GM18502 (cell line): ENCODE results near the gene CCDC39.

Experiments
- ATAC-seq: cut with Tn5 transposase; IDR thresholded peaks from one replicate; pipeline ENCODE4 v1.9.1; 2021; ENCODE audit warnings: mild to moderate bottlenecking; ENCODE audit not compliant: unreplicated experiment, poor library complexity

Gene CCDC39

DNA sequence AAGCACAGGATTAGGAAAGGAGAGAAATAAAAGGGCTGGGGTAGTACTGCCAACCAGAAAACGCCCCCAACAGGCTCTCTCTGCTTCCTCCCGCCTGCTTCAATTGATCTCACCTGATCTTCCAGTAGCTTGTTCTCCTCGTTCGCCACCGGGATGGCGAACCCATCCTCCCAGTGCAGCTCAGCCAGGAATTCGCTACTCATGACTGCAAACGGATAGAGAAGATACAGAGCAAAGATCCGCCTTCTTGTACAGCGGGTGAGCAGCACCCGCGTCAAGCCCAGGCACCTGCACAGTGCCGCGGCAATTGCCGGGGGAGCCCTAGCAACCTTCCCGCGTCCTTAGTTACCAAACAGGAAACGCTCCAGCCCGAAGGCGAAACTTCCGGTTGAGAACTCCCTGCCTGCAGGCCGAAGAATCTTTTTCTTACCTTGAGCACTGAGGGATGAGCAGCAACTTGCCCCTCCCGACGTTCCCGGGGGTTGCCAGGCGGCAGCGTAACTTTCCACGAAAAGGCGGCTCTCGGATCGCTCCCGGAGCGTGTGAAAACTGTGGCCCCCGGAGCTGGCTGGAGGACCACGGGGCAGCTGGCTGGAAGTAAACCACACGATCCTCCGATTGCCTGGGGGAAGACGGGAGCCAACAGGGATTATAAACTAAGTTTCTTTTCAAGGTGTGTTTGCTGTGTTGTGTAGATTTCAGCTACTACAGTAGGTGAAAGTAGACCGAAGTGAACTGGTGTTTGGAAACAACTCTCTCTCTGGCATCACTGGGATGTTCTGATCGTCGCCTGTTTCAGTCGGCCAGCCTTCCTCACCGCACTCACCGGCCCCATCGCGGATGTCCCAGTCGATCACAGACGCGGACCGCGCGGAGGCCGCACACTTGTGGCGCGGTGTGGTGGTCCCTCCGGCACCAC lies at the start of gene CCDC39:
Gene CCDC39 (minus strand): TSS at position 312 of the 919 bp plus-strand sequence. CDS start 109 bp downstream, at position 203.
- peak; percentile 95 for ATAC-seq

DNA sequence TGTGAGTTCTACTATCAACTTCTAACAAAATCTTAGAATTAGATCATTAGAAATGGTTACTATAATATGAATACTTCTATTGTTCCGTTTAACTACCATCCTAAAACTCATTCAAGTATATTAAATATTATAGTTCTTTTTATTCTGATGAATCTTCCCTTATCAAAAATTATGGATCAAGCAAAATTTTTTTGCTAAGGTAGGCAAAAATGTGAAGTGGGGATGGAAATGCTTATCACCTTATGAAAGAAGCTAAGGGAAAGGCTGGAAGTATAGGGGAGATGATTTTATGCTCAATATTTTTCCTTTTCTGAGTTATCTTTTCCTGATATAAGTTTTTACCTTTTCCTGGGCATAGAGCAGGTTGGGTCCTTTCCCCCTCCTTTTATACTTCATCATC lies 40.7 kb upstream of the CCDC39 start:
- ATAC-seq, result no peak

DNA sequence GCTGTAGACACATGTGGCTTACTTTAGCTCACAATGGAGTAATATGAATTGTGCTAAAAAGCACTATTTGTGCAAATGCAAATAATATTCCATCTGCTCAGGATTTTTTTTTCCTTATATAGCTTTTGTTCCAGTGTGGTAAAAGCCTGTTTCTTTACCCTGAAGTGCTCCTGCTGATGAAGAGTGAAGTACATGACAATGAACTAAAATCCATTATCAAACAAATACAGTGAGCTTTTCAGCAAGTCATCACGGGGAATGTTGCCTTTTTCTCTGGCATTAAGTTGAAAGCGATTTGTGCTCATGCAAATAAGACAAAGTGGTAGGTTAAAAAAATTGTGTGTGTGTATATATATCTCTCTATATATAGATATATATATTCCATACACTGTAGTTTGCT lies 28.6 kb upstream of the CCDC39 start:
- ATAC-seq, result no peak

DNA sequence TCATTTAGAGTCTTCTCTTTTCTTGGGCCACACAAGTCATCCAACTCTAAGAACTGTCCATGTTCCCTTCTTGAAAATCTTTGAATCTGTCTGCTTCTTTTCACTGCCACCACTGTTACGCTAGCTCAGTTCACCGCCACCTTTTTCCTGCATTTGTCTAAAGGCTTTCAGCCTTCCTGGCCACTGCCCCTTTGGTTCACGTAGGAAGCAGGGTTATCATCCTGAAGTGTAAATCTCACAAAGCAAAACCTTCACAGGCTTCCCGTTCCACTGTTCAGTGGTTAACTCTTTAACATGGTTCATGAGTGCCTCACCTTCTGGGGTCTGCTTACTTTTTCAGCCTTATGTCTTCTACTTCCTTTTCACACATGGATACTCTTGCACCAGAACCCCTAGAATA lies 26.3 kb upstream of the CCDC39 start:
- ATAC-seq, result no peak

DNA sequence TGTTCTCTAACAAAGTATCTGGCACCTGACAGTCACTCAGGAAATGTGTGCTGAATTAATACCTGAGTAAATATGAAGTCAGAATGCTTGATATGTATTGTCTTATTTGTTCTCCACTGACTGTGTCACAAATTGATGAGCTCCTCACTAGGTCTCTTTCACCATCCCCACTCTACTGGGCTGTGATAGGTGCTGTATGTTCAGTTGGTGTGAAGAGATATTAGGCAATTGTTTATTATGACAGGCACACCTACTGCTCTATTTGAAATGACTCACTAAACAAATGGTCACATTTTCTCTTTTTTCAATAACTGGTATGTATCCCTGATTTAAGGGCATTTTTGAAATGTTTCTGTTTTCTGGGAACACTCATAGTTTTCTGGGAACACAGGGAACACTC lies 25.2 kb upstream of the CCDC39 start:
- ATAC-seq, result no peak

DNA sequence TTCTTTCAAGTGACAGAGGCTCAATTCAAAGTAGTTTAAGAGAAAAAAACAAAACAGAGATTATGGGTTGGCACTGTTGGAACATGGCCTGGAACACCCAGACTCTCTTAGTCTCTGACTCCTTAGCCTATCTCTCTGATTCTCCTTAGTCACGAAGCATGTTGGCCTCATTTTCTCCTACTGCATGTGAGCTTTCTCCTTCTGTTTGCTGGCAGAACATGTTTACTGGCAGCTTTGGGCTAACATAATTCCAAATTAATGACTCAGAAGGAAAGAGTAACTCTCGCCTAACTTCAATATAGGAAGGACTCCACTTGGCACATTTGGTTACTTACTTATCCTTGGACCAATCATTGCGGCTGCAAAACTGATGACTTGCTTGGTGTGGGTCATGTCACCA lies 21.7 kb upstream of the CCDC39 start:
- no peak for ATAC-seq

DNA sequence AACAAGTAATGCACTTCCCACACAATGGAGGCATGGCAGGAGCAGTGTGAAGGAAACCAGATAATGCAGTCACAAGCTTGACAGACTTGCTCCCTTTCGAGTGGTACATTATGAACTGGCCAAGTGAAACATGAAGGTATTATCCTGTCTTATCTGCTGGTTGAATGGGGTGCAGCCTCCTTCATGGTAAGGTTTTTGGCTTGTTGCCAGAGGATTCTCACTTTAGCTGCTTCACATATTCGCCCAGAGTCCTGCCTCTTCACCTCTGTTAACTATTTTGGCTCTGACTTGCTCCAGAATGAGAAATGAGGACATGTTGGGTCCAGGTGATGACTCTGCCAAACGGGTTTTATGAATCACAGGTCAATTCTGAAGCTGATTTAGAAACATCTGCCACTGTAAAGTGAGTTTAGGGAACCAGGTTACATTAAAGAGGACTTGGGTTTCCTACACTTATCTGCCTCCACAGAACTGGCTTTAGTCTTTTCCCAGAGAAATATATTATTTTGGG lies 19.5 kb upstream of the CCDC39 start:
- no peak for ATAC-seq

DNA sequence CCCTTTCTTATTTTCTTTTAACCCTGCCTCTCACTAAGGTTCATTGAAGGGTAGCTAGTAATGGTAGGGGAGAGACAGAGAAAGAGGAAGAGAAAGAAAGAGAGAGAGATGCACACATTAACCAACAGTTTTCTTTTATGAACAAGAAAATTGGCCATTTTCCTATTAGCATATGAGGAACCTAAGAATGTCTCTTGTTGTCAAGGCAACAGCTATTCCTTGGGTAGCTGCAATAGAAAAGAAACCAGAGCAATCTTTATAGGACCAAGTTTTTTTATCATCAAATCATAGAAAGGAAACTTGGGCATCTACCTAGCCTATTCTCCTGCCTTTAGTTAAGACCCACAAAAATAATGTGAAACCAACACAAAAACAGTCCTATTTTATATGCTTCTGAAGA lies 15.0 kb upstream of the CCDC39 start:
- ATAC-seq, result no peak

DNA sequence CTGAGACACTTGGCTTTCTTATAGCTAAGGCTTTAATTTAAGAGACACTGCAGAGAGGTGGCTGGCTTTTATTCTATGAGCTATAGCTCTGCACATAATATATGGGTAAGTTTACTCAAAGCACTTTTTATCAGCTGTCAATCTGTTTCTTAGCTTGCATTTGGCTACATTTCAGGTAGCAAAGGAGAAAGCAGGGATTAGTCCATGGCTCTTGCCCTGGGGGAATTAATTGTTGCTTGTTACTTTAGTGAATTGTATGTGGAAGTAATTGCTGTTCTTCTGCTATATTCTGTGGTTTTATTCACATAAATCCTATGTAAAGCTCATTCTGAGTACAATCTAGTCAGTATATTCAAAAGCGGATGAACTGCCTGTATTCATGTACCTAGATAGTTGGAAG lies 14.4 kb upstream of the CCDC39 start:
- no peak for ATAC-seq

DNA sequence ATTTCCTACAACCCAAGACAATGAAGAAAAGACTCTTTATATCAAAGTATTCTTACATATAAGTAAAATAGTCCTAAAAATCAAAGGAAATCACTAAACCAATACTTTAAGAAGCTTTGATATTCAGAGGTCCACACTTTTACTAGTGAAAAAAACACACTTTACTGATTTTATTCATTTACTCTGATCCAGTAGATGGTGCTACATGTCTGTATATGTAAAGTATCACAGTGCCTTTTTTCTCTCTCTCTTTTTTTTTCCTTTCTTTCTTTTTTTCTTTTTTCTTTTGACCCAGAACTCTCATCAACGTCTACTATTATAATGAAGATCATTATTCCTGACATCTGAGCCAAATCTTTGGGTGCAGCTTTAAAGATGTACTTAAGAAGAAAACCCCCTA lies 10.8 kb upstream of the CCDC39 start:
- no peak for ATAC-seq

DNA sequence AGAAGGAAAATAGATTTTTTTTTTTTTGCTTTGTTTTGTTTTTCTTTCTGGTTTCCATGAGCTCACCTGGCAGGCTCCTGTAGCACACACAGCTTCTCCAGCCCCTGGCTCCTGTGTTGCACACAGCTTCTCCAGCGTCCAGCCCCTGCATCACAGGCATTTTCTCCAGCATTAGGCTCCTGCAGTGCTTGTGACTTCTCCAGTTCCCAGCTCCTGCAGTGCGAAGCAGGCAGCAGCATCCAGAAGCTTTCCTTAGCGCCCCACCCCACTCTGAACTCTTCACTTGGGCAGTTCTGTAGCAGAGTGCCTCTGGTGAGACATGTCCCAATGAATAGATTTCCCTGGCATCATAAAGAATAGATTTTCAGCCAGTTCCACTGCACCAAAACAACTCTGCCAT lies 5.5 kb upstream of the CCDC39 start:
- ATAC-seq, result no peak

DNA sequence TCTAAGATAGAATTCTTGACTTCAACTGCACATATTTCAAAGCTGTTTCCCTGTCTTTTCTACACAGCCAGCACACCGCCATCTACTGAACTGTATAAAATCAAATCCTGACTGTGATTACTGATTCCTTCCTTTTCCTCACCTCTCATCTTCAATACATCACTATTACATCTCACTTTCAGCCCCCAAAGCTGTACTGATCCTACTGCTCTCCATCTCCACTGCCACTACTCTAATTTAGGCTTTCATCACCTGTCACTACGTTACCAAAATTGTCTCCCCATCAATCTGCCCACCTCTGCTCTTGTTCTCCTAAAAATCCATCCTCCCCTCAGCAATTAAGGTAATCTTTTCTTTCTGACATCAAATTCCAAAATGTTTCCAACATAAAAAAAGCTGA lies 4.5 kb upstream of the CCDC39 start:
- no peak for ATAC-seq

DNA sequence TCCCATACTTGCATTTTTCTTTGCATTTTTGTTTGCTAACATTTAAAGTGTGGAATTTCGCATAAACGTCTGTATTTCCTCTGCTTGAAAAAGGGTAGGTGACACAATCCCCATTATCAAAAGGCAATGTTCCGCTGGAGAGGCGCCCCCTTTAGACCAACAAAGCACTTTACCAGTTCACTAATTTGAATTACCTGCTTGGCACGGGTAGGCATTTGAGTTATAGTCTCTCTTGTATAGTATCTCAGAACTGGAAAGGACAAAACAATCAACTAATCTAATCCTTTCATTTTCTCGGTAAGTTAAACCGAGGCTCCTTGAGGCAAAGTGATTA lies 775 bp upstream of the CCDC39 start:
- peak; percentile 57 for ATAC-seq

DNA sequence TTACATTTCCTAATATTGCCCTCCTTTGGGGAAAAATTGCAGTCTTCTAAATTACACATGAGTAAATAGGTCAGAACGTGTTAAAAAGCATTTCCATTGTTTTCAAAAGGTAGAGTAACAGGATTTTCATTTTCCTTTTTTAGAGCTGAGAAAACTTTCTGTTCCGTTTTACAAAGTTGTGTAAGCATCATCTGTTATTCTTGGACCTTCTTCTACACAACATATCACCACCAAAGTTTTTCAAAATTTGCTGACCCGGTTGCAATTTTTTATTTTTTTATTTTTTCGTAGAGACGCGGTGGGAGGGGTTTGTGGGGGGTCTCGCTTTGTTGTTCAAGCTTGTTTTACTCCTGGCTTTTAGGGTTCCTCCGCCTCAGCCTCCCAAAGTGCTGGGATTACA lies 1.1 kb downstream of the CCDC39 start:
- ATAC-seq, result peak; percentile 18

DNA sequence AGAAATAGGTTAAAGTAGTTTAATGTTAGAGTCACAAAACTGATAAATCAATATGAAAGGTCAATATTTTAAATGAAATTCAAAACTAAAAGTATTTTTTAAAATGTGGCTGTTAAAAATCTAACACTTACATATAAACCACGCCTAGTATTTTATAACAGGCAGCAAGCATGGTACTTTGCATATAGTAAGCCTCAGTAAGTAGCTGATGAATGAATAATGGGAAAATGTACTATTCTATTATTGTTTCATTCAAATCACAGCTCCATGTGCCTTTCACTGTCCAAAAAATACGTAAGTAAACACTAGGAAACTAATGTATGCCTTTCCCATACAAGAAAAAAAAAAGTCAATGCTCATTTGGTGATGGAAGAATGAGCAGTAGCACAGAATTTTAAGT lies 17.8 kb downstream of the CCDC39 start:
- no peak for ATAC-seq

DNA sequence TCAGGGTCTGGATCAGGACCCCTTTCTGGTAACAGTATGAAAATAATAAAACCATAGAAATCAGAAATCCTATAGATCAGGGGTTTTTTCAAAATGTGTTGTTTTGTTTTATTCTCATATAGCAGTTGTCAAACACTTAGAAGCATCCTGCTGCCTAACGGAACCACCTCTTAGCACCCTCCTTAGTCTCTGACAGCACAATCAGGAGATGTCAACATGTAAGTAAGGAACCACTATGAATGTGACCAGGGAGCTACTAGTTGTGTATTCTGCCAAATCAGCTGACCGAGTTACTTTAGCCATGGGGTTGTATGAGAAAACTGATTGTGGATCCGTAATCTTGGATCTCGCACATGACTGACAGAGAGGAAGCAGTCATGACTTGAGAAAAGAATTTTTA lies 22.2 kb downstream of the CCDC39 start:
- no peak for ATAC-seq

DNA sequence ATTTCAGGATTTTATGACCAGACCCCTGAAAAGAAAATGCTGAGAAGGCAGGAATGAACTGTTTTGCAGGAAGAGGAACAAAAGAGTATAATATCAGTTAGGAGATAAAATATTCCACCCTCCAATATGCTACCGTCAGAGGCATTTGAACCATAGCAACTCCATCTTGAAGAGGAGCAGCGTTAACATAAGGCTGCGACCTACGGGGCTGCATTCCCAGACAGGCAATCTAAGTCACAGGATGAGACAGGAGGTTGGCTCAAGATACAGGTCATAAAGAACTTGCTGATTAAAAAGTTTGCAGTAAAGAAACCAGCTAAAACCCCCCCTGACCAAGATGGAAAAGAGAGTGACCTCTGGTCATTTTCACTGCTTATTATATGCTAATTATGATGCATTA lies 22.9 kb downstream of the CCDC39 start:
- ATAC-seq, result no peak

DNA sequence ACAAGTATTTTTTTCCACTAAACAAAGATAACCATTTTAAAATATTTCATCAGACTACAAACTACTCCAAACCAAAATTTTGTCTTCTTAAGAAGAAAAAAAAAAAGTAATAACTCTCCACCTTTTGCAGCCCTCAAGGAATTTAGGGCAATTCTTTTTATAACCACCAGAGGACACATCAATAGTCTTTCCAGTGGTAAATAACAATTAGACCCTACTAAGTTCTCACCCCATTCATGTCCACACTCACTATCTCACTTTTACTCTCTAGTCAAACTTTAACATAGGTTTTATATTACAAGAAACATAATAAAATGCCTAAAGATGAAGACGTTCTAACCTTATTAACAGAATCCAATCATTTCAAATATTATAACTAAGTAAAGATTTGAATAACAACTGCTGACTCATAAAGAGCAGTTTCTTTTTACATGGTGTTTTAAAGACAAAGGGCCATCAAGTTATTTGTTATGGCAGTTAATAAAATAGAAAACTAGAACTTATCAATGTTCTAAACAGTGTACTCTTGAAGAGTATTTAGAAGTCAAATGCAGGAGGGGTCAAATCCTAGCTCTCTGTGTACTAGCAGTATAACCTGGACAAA lies 33.0 kb downstream of the CCDC39 start:
- ATAC-seq, result peak; percentile 67

DNA sequence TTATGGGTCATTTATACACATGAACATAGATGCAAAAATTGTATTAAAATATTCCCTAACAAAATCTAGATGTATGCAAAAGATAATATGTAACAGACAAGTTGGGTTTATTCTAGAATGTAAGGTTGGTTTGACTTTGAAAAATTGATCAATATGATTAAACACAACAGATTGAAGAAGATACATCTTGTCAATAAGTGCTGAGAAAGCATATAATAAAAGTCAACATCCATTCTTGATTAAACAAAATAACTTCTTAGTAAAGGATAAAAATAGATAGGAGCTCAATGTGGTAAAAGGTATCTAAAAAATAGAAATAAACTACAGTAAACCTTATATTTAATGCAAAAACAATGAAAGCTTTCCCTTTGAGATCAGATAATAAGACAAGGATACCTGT lies 38.3 kb downstream of the CCDC39 start:
- no peak for ATAC-seq

DNA sequence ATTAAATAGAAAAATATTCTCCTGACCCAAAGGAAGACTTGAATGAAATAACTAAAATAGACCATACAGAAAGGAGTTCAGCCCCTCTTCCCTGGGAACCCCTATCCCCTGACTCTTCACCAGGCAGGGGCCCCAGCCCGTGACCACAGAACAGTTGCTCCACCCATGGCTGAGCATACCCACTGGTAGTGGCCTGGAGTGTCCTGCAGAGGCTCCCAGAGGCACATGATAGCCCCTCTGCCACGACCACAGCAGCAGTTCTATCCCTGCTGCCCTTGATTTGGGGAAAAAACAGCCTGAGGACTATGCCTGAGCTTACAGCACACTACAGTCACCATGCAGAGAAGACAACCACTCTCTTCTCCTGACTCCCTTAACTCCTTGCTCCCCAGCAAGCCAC lies 45.6 kb downstream of the CCDC39 start:
- no peak for ATAC-seq

DNA sequence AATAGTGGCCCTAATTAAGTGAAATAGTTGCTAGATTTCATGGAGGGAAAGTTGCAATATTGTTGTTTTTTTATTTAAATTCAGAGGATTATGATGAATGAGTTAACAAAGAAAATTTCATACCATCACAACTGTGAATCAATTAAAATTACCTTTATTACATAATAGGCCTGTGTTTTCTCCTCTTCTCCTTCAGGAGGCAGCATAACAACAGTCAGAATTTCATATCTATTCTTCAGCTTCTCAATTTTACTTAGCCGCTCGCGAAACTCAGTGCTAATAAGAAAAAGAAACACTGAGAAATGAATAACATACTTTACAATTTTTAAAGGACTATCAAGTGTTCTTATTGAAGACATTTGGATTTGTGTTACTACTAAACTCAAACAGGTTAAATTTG lies 48.0 kb downstream of the CCDC39 start:
- ATAC-seq, result no peak

DNA sequence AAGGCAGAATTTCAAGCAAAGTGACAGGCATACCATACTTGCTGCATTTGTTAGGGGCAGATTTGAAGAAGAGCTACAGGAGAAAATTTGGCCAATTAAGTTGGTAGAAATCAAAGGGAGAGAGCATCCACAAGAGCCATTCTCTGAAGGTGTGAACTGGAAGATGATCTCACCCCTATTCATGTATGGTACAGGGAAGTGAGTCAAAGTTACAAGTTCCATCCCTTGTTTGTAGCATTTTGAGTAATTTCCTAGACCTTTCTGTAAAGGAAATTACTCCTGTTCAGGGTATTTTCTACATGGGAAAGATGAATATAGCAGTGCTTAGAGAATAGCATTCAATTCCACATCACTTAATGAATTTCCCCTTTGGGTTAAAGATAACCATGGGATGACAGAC lies 48.9 kb downstream of the CCDC39 start:
- no peak for ATAC-seq
